ENCODE measurements around the gene SPTLC1. TPM values are rescaled to one million over a fixed set of nuclear protein-coding genes. Genes with fewer than 3 reads are reported as not detected.

SPTLC1 gene
- total and polyA plus RNA-seq, 2 of the 8 experiments (the other 6 are each of a cell fraction or from before 2014, with no cell fraction given), result 34.2 to 62.1 TPM

- TF ChIP-seq SP2 (IDR thresholded peaks at IDR 0.05; ENCODE audit: low read length), result no peak
- no peak for TF ChIP-seq ATF3 (IDR thresholded peaks at IDR 0.05; ENCODE audit: insufficient read depth, low read depth, low read length)
- TF ChIP-seq USF2 (IDR thresholded peaks at IDR 0.05; ENCODE audit: low read length), result no peak
- TF ChIP-seq TAF1 (IDR thresholded peaks at IDR 0.05; ENCODE audit: low read depth, low read length), result no peak
- no peak for TF ChIP-seq ASH2L (IDR thresholded peaks at IDR 0.05; ENCODE audit: low read length)
- TF ChIP-seq FOSL1 (IDR thresholded peaks at IDR 0.05; ENCODE audit: insufficient read depth, low read depth, low read length), result no peak
- TF ChIP-seq TEAD4 (IDR thresholded peaks at IDR 0.05; ENCODE audit: low read depth, low read length), result no peak
- TF ChIP-seq CBX8 (IDR thresholded peaks at IDR 0.05; ENCODE audit: borderline replicate concordance, low read depth, low read length), result no peak
- TF ChIP-seq SP1 (IDR thresholded peaks at IDR 0.05; ENCODE audit: low read depth, low read length), result no peak
- no peak for TF ChIP-seq JUND (IDR thresholded peaks at IDR 0.05; ENCODE audit: low read length)
Observed at GRCh38 chr9:92019658-92020057, 95.6 kb downstream of the SPTLC1 start (continued).
